Thyroid gland (tissue), 4 donors: ENCODE measurements around the gene VPS26C.

Experiments
- POLR2A ChIP-seq, 2 donors: fragments of 450-650 bp; IDR thresholded peaks; one replicate each; pipeline ENCODE4 v1.6.1; 2017; ENCODE audit warnings: antibody characterized with exemption in 2 of 2, mild to moderate bottlenecking in 2 of 2, moderate library complexity in 1 of 2
- TF ChIP-seq, protein P1 (sequence below), 6 experiments: fragments of 200-600 bp in 3 of 6; fragments of 450-650 bp in 3 of 6; sonication (generic) in 3 of 6; IDR thresholded peaks; one replicate each; pipeline ENCODE4 v1.5.1; 2016 to 2019; ENCODE audit warnings: antibody characterized with exemption in 6 of 6, mild to moderate bottlenecking in 2 of 6, inconsistent platforms in 1 of 6, moderate library complexity in 1 of 6

DNA sequence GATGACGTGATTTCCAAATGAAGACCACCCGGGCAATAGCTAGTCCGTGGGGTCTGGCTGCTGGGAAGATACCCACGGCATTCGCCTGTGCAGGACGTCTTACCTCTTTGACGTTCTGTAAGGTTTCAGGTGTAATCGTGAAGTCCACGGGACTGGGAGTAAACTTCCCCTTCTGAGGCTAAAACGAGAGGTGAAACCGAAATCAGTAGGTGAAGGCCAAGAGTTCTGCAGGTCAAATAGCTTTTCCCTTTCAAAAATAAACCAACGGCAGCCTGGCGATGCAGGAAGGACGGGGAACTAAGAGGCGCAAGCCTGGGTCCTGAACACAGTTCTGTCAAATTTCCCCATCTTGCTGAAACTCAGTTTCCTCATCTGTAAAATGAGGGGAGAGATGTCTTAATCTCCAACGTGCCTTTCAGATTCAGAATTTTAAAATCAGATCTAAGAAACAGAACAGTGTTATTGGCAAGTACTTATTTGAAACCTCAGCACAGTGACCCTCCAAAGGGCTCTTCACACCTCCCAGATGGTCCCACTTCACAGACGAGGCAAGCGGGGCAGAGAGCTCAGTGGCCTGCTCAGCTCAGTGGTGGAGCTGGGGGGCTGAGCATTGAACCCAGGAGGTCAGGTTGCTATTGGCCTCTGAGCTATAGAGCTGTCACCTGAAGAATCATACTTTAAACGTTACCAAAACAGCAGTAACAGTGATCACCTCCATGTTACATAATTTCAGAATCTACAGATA, 34.7 kb downstream of the VPS26C start:
- TF ChIP-seq, protein P1, sequence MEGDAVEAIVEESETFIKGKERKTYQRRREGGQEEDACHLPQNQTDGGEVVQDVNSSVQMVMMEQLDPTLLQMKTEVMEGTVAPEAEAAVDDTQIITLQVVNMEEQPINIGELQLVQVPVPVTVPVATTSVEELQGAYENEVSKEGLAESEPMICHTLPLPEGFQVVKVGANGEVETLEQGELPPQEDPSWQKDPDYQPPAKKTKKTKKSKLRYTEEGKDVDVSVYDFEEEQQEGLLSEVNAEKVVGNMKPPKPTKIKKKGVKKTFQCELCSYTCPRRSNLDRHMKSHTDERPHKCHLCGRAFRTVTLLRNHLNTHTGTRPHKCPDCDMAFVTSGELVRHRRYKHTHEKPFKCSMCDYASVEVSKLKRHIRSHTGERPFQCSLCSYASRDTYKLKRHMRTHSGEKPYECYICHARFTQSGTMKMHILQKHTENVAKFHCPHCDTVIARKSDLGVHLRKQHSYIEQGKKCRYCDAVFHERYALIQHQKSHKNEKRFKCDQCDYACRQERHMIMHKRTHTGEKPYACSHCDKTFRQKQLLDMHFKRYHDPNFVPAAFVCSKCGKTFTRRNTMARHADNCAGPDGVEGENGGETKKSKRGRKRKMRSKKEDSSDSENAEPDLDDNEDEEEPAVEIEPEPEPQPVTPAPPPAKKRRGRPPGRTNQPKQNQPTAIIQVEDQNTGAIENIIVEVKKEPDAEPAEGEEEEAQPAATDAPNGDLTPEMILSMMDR (IDR thresholded peaks at IDR 0.05) = no peak
- no peak for TF ChIP-seq POLR2A (IDR thresholded peaks at IDR 0.05)
